Measurements from ENCODE around the gene THEMIS2. TPM values are rescaled to one million over a fixed set of nuclear protein-coding genes. Genes with fewer than 3 reads are reported as not detected.

THEMIS2 gene
- total and polyA plus RNA-seq, 10 of the 15 experiments (the other 5 are each of a cell fraction or from before 2014, with no cell fraction given), result 9.1 to 114 (median 38.3) TPM

- no TSS peak for BruUV-seq (replicated peaks)
- DNase-seq (ENCODE audit: low read depth, low spot score) (no peak), ATAC-seq (no peak), FAIRE-seq (no peak)
- no peaks in the 10 kb centered on the region for H3K27me3 ChIP-seq (replicated peaks in 1 of 2; ENCODE audit: control insufficient read depth in 2 of 2, insufficient read depth in 2 of 2, low read length in 1 of 2)
- ChIA-PET CTCF (interaction anchor here (2.0 kb wide), 1 partner anchor 9 kb away, joined by 8 read pairs; no protein-coding TSS in a partner anchor), POLR2A (interaction anchor here (1.0 to 2.6 kb wide), 3 partner anchors 9 to 22 kb away, joined by 3 to 13 read pairs (median 9); partner anchors contain the start of gene THEMIS2), SMC1A (ENCODE audit: uncharacterized antibody, unreplicated experiment) (interaction anchor here (0.7 to 3.0 kb wide), 9 partner anchors 9 to 56 kb away, joined by 3 to 19 read pairs (median 4); partner anchors contain the start of genes PPP1R8 and THEMIS2), RAD21 (ENCODE audit: unreplicated experiment) (interaction anchor here (0.9 to 1.5 kb wide), 5 partner anchors 11 to 47 kb away, joined by 3 to 7 read pairs (median 3); no protein-coding TSS in a partner anchor)
- 63% methylated on average over 15 of the region's 15 CpGs for WGBS (ENCODE audit: insufficient coverage, insufficient replicate concordance, low lambda C conversion rate, missing lambda C conversion rate)
- in situ Hi-C loops (cut with MboI) (no loop called here), intact Hi-C loops (cut with micrococcal nuclease; ENCODE audit: unreplicated experiment) (no loop called here)
- H3K4me2 ChIP-seq (ENCODE audit: control insufficient read depth, insufficient read depth), result peak overlapping the region; percentile 6
- H3K27ac ChIP-seq (ENCODE audit: control insufficient read depth, insufficient read depth), result peak overlapping the region; percentile 94
- no peak overlapping the region for H3K9ac ChIP-seq (ENCODE audit: control insufficient read depth, insufficient read depth, low read length)
- H3K9me3 ChIP-seq (replicated peaks; ENCODE audit: control insufficient read depth, insufficient read depth, low read length), result no peaks in the 10 kb centered on the region; the same call in 2 of the 3 replicates
- no peak for TF ChIP-seq ZNF687 (IDR thresholded peaks at IDR 0.05)
- TF ChIP-seq HDGF (IDR thresholded peaks at IDR 0.05), result 0 out of 2 replicates have a peak, but pooled peaks have one; percentile 50
- TF ChIP-seq ZZZ3 (IDR thresholded peaks at IDR 0.05; ENCODE audit: control insufficient read depth, insufficient read length, low read depth), result no peak
- no peak for TF ChIP-seq GABPA (IDR thresholded peaks at IDR 0.05; ENCODE audit: low read depth)
- TF ChIP-seq MEF2B (IDR thresholded peaks at IDR 0.05; ENCODE audit: partially characterized antibody, poor library complexity, severe bottlenecking), result no peak
- TF ChIP-seq MAX (IDR thresholded peaks at IDR 0.05; ENCODE audit: low read depth, low read length), result no peak
- TF ChIP-seq PBX3 (IDR thresholded peaks at IDR 0.05; ENCODE audit: insufficient replicate concordance, low read depth, low read length), result no peak
- TF ChIP-seq SMAD1 (IDR thresholded peaks at IDR 0.05; ENCODE audit: low read depth, partially characterized antibody), result no peak
- H3K36me3 ChIP-seq (ENCODE audit: control insufficient read depth in 2 of 2, insufficient read depth in 2 of 2, low read length in 1 of 2), result peaks cover 15 to 31% of the 10 kb centered on the region in 2 experiments
- peaks cover 72% of the 10 kb centered on the region for H3K4me1 ChIP-seq (ENCODE audit: control insufficient read depth, insufficient read depth, low read length)
- H3K79me2 ChIP-seq (ENCODE audit: control insufficient read depth, insufficient read depth, low read length), result peaks cover 39% of the 10 kb centered on the region
- H2AFZ ChIP-seq (ENCODE audit: control insufficient read depth, low read depth, low read length), result no peak overlapping the region
- H4K20me1 ChIP-seq (ENCODE audit: control insufficient read depth, insufficient read depth), result no peaks in the 10 kb centered on the region
- H3K4me3 ChIP-seq, result no peak overlapping the region
Observed at GRCh38 chr1:27885621-27886352, 13.4 kb downstream of the THEMIS2 start.

Measured in GM12878 (cell line).